Measurements from ENCODE around the gene RASGRP3. TPM values are rescaled to one million over a fixed set of nuclear protein-coding genes. Genes with fewer than 3 reads are reported as not detected.
A peak's percentile ranks its signal among the peaks of the same experiment; 100 is the strongest.

Gene RASGRP3
- total and polyA plus RNA-seq, 2 donors (not counting 1 experiment from before 2014, with no cell fraction given), result 0.50 to 6.1 TPM

GRCh38 chr2:33482518-33482917 lies 6.1 kb downstream of the RASGRP3 start:
- H3K4me3 ChIP-seq (replicated peaks in 1 of 4; ENCODE audit: control extremely low read depth in 1 of 4, insufficient read depth in 1 of 4, low read depth in 3 of 4, low read length in 4 of 4), result no peak overlapping the region
- H3K4me2 ChIP-seq (ENCODE audit: extremely low read depth, insufficient read depth, low read length), result no peak overlapping the region
- no peaks in the 10 kb centered on the region for H3K79me2 ChIP-seq (ENCODE audit: control insufficient read depth, insufficient read depth, low read length)
- no peaks in the 10 kb centered on the region for H3K36me3 ChIP-seq (ENCODE audit: control insufficient read depth, insufficient read depth, low read length)
- H3K27me3 ChIP-seq (ENCODE audit: control insufficient read depth, insufficient read depth, low read length), result no peaks in the 10 kb centered on the region
- no peak for DNase-seq (ENCODE audit: low read depth in 2 of 2)
- H4K20me1 ChIP-seq (ENCODE audit: control insufficient read depth, extremely low read depth, insufficient read depth, low read length), result no peaks in the 10 kb centered on the region
- H3K9me3 ChIP-seq (ENCODE audit: control insufficient read depth, insufficient read depth, low read depth, low read length), result no peaks in the 10 kb centered on the region
- H2AFZ ChIP-seq (ENCODE audit: low read length), result no peak overlapping the region
- H3K9ac ChIP-seq (ENCODE audit: insufficient read depth, low read length), result no peak overlapping the region
- H3K27ac ChIP-seq (ENCODE audit: insufficient read depth, low read length), result no peak overlapping the region
- TF ChIP-seq, protein P1, sequence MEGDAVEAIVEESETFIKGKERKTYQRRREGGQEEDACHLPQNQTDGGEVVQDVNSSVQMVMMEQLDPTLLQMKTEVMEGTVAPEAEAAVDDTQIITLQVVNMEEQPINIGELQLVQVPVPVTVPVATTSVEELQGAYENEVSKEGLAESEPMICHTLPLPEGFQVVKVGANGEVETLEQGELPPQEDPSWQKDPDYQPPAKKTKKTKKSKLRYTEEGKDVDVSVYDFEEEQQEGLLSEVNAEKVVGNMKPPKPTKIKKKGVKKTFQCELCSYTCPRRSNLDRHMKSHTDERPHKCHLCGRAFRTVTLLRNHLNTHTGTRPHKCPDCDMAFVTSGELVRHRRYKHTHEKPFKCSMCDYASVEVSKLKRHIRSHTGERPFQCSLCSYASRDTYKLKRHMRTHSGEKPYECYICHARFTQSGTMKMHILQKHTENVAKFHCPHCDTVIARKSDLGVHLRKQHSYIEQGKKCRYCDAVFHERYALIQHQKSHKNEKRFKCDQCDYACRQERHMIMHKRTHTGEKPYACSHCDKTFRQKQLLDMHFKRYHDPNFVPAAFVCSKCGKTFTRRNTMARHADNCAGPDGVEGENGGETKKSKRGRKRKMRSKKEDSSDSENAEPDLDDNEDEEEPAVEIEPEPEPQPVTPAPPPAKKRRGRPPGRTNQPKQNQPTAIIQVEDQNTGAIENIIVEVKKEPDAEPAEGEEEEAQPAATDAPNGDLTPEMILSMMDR (conservative IDR thresholded peaks at IDR 0.05 in 1 of 2, IDR thresholded peaks at IDR 0.05 in 1 of 2; ENCODE audit: low read depth in 1 of 2, low read length in 2 of 2), result no peak
- no peak for TF ChIP-seq EZH2 (IDR thresholded peaks at IDR 0.05; ENCODE audit: low read length, missing control alignments)
- H3K4me1 ChIP-seq (ENCODE audit: control insufficient read depth, extremely low read depth, insufficient read depth, low read length), result peaks cover 3% of the 10 kb centered on the region

DNA sequence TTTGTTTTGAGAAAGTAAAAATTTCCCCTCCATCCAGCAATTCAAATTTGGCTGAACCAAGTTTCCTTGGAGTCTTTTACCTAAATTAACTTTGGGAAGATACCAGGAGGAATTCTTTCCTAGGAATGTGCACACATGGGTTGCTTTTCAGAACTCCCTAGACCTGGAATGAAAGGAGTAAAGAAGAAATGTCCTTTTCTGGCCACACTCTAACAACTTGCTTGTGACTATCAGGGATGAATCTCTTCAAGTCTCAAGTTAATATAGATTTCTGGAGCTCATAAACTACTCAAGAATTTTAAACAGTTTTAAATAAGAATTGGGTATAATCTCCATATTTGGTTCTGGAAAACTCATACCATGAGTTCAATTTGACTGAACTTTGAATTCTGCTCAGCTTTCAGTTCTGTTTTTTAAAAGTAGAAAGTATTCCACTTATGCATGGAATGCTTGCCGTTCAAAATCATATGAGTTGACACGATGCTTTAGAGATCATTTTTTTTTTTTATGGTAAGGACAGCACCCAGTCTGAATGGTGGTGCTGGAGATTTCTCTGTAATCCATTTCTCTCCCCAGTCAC lies 7.7 kb downstream of the RASGRP3 start:
- Histone ChIP-seq H3K4me2 (ENCODE audit: extremely low read depth, insufficient read depth, low read length) (peak overlapping the region; percentile 60), H3K4me1 (ENCODE audit: control insufficient read depth, extremely low read depth, insufficient read depth, low read length) (peaks cover 3% of the 10 kb centered on the region), H4K20me1 (ENCODE audit: control insufficient read depth, extremely low read depth, insufficient read depth, low read length) (no peaks in the 10 kb centered on the region), H3K36me3 (ENCODE audit: control insufficient read depth, insufficient read depth, low read length) (no peaks in the 10 kb centered on the region), H3K9ac (ENCODE audit: insufficient read depth, low read length) (peak overlapping the region; percentile 10), H3K27ac (ENCODE audit: insufficient read depth, low read length) (peak overlapping the region; percentile 15), H3K9me3 (ENCODE audit: control insufficient read depth, insufficient read depth, low read depth, low read length) (no peaks in the 10 kb centered on the region), H2AFZ (ENCODE audit: low read length) (peak overlapping the region; percentile 39), H3K27me3 (ENCODE audit: control insufficient read depth, insufficient read depth, low read length) (no peaks in the 10 kb centered on the region), H3K79me2 (ENCODE audit: control insufficient read depth, insufficient read depth, low read length) (no peaks in the 10 kb centered on the region), H3K4me3 (replicated peaks in 1 of 4; ENCODE audit: control extremely low read depth in 1 of 4, insufficient read depth in 1 of 4, low read depth in 3 of 4, low read length in 4 of 4) (no peak overlapping the region)
- DNase-seq (ENCODE audit: low read depth in 2 of 2), result peak in 1 of 2 donors; percentile 36
- TF ChIP-seq, protein P1 (conservative IDR thresholded peaks at IDR 0.05 in 1 of 2, IDR thresholded peaks at IDR 0.05 in 1 of 2; ENCODE audit: low read depth in 1 of 2, low read length in 2 of 2), result no peak
- TF ChIP-seq EZH2 (IDR thresholded peaks at IDR 0.05; ENCODE audit: low read length, missing control alignments), result no peak

DNA sequence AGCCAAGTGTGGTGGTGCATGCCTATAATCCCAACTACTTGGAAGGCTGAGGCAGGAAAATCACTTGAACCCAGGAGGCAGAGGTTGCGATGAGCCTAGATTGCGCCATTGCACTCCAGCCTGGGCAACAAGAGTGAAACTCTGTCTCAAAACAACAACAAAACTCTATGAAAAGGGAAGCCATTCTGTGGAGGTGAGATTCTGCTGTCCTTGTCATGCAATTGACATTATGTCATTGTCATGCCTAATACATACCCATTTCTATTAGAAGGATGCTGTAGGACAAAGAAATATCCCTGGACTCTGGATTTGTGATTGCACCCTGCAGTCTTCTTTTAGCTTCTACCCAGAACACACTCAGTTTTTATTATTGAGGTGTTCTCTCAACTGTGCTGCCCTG lies 8.6 kb downstream of the RASGRP3 start:
- DNase-seq (ENCODE audit: low read depth in 2 of 2), result no peak
- no peak for TF ChIP-seq EZH2 (IDR thresholded peaks at IDR 0.05; ENCODE audit: low read length, missing control alignments)
- TF ChIP-seq, protein P1 (conservative IDR thresholded peaks at IDR 0.05 in 1 of 2, IDR thresholded peaks at IDR 0.05 in 1 of 2; ENCODE audit: low read depth in 1 of 2, low read length in 2 of 2), result no peak
- Histone ChIP-seq H3K4me1 (ENCODE audit: control insufficient read depth, extremely low read depth, insufficient read depth, low read length) (peaks cover 3% of the 10 kb centered on the region), H3K79me2 (ENCODE audit: control insufficient read depth, insufficient read depth, low read length) (no peaks in the 10 kb centered on the region), H3K9ac (ENCODE audit: insufficient read depth, low read length) (no peak overlapping the region), H3K9me3 (ENCODE audit: control insufficient read depth, insufficient read depth, low read depth, low read length) (no peaks in the 10 kb centered on the region), H3K36me3 (ENCODE audit: control insufficient read depth, insufficient read depth, low read length) (no peaks in the 10 kb centered on the region), H2AFZ (ENCODE audit: low read length) (no peak overlapping the region), H3K27ac (ENCODE audit: insufficient read depth, low read length) (no peak overlapping the region), H3K4me2 (ENCODE audit: extremely low read depth, insufficient read depth, low read length) (no peak overlapping the region), H3K4me3 (replicated peaks in 1 of 4; ENCODE audit: control extremely low read depth in 1 of 4, insufficient read depth in 1 of 4, low read depth in 3 of 4, low read length in 4 of 4) (no peak overlapping the region), H4K20me1 (ENCODE audit: control insufficient read depth, extremely low read depth, insufficient read depth, low read length) (no peaks in the 10 kb centered on the region), H3K27me3 (ENCODE audit: control insufficient read depth, insufficient read depth, low read length) (no peaks in the 10 kb centered on the region)

Data from fibroblast of lung (primary cell).